ENCODE data around the gene EVPL. TPM values are rescaled to one million over a fixed set of nuclear protein-coding genes. Genes with fewer than 3 reads are reported as not detected.

The EVPL gene
- polyA plus RNA-seq, 1 experiment = not detected

GRCh38 chr17:75995385-75995925 is 31.7 kb downstream of the EVPL start:
- peaks cover 6% of the 10 kb centered on the region for H3K36me3 ChIP-seq (ENCODE audit: control insufficient read depth, insufficient read depth, low read length)
- TF ChIP-seq CTCF (IDR thresholded peaks at IDR 0.05; ENCODE audit: insufficient read depth, low read depth, low read length) = no peak
- POLR2A ChIA-PET = no interaction called here
- DNase-seq (ENCODE audit: low read depth) = no peak
- H3K27me3 ChIP-seq (ENCODE audit: control insufficient read depth, insufficient read depth, low read length) = no peaks in the 10 kb centered on the region
- CTCF ChIA-PET = interaction anchor here (2.9 to 19.9 kb wide), 2 partner anchors 19 to 88 kb away, joined by 15 to 264 read pairs; partner anchors contain the start of gene MRPL38
- no peak overlapping the region for H3K4me3 ChIP-seq (ENCODE audit: low read depth, low read length)

- Histone ChIP-seq H3K36me3 (ENCODE audit: control insufficient read depth, insufficient read depth, low read length) (peaks cover 6% of the 10 kb centered on the region), H3K27me3 (ENCODE audit: control insufficient read depth, insufficient read depth, low read length) (no peaks in the 10 kb centered on the region), H3K4me3 (ENCODE audit: low read depth, low read length) (no peak overlapping the region)
- ChIA-PET POLR2A (no interaction called here), CTCF (interaction anchor here (0.9 to 2.9 kb wide), 2 partner anchors 10 to 19 kb away, joined by 3 to 15 read pairs; no protein-coding TSS in a partner anchor)
- no peak for TF ChIP-seq CTCF (IDR thresholded peaks at IDR 0.05; ENCODE audit: insufficient read depth, low read depth, low read length)
- DNase-seq (ENCODE audit: low read depth) = no peak
These were observed 32.2 kb downstream of the EVPL start for GRCh38 chr17:75994802-75995370.

GRCh38 chr17:75991396-75991795 is 35.7 kb downstream of the EVPL start:
- Histone ChIP-seq H3K4me3 (ENCODE audit: low read depth, low read length) (no peak overlapping the region), H3K36me3 (ENCODE audit: control insufficient read depth, insufficient read depth, low read length) (peaks cover 6% of the 10 kb centered on the region), H3K27me3 (ENCODE audit: control insufficient read depth, insufficient read depth, low read length) (no peaks in the 10 kb centered on the region)
- TF ChIP-seq CTCF (IDR thresholded peaks at IDR 0.05; ENCODE audit: insufficient read depth, low read depth, low read length) = no peak
- ChIA-PET POLR2A (no interaction called here), CTCF (interaction anchor here (1.0 to 1.1 kb wide), 2 partner anchors 12 to 14 kb away, joined by 3 read pairs; no protein-coding TSS in a partner anchor)
- no peak for DNase-seq (ENCODE audit: low read depth)

- Histone ChIP-seq H3K27me3 (ENCODE audit: control insufficient read depth, insufficient read depth, low read length) (no peaks in the 10 kb centered on the region), H3K36me3 (ENCODE audit: control insufficient read depth, insufficient read depth, low read length) (peaks cover 5% of the 10 kb centered on the region), H3K4me3 (ENCODE audit: low read depth, low read length) (no peak overlapping the region)
- DNase-seq (ENCODE audit: low read depth) = no peak
- TF ChIP-seq CTCF (IDR thresholded peaks at IDR 0.05; ENCODE audit: insufficient read depth, low read depth, low read length) = no peak
- ChIA-PET POLR2A (no interaction called here), CTCF (no interaction called here)
These were observed 40.1 kb downstream of the EVPL start for GRCh38 chr17:75987041-75987440.

- H3K4me3 ChIP-seq (ENCODE audit: low read depth, low read length) = no peak overlapping the region
- H3K36me3 ChIP-seq (ENCODE audit: control insufficient read depth, insufficient read depth, low read length) = no peaks in the 10 kb centered on the region; the same call in none of the 2 replicates
- TF ChIP-seq CTCF (IDR thresholded peaks at IDR 0.05; ENCODE audit: insufficient read depth, low read depth, low read length) = no peak
- POLR2A ChIA-PET = no interaction called here
- DNase-seq (ENCODE audit: low read depth) = no peak
- no peaks in the 10 kb centered on the region for H3K27me3 ChIP-seq (ENCODE audit: control insufficient read depth, insufficient read depth, low read length)
- CTCF ChIA-PET = no interaction called here
These were observed 41.1 kb downstream of the EVPL start for GRCh38 chr17:75985986-75986385.
